Activated CD8-positive, alpha-beta T cell treated with anti-CD3 and anti-CD28 coated beads for 36 hours (primary cell): ENCODE results near the gene BICRA. TPM values are rescaled to one million over a fixed set of nuclear protein-coding genes. Genes with fewer than 3 reads are reported as not detected.

Experiments
- ATAC-seq: fragments of 200-7000 bp; cut with Tn5 transposase; one replicate; pipeline ENCODE4 v1.10.0; 2021; ENCODE audit warnings: mild to moderate bottlenecking, moderate library complexity
- CTCF ChIA-PET: fragments of 350-600 bp; sonication (Branson Sonifier 250); formaldehyde crosslinking; loops from one replicate; lab custom pipeline; 2021; ENCODE audit warnings: antibody characterized with exemption; lab: Charles Lee
- POLR2A ChIA-PET: fragments of 350-600 bp; sonication (Branson Sonifier 250); formaldehyde crosslinking; loops from one replicate; lab custom pipeline; 2021; ENCODE audit warnings: antibody characterized with exemption; lab: Charles Lee
- DNase-seq: peaks from one replicate; pipeline ENCODE4 v3.0.0-alpha.2; 2020
- H3K27ac Mint-ChIP-seq: one replicate; pipeline ENCODE4 v1.8.0; 2021; ENCODE audit warnings: mild to moderate bottlenecking, mixed read lengths
- H3K27me3 Mint-ChIP-seq: one replicate; pipeline ENCODE4 v1.8.0; 2021; ENCODE audit warnings: mixed read lengths
- H3K36me3 Mint-ChIP-seq: one replicate; pipeline ENCODE4 v1.8.0; 2021; ENCODE audit warnings: low read depth, mixed read lengths
- H3K4me1 Mint-ChIP-seq: one replicate; pipeline ENCODE4 v1.8.0; 2021; ENCODE audit warnings: low read depth, mixed read lengths
- H3K4me3 Mint-ChIP-seq: one replicate; pipeline ENCODE4 v1.8.0; 2021; ENCODE audit warnings: mild to moderate bottlenecking, moderate library complexity, mixed read lengths
- H3K9me3 Mint-ChIP-seq: one replicate; pipeline ENCODE4 v1.8.0; 2021; ENCODE audit warnings: mixed read lengths
- CTCF ChIP-seq: fragments of 200-600 bp; IDR thresholded peaks from one replicate; pipeline ENCODE4 v1.8.0; 2022; ENCODE audit warnings: antibody characterized with exemption, mild to moderate bottlenecking
- intact Hi-C: fragments of 100-400 bp; cut with micrococcal nuclease; formaldehyde crosslinking; loops from one replicate; pipeline ENCODE4 v1.10.0; 2022
- total RNA-seq, 2 experiments: library from RNA; stranded (reverse); gene quantifications; one replicate each; pipeline ENCODE4 v1.2.3, GENCODE V29; 2021

Gene BICRA
- total RNA-seq, 2 experiments from 2014 or later, result 8.7 to 8.8 TPM

GRCh38 chr19:47730521-47730889 is 121.6 kb downstream of the BICRA start:
- ATAC-seq, result no peak
- CTCF ChIA-PET, result interaction anchor here (2.6 kb wide), 1 partner anchor 18 kb away, joined by 11 read pairs; the partner anchor contains the start of gene EHD2
- intact Hi-C loops, result no loop called here

GRCh38 chr19:47730910-47731309 is 122.0 kb downstream of the BICRA start:
- Mint-ChIP-seq H3K27me3 (peaks cover 29% of the 10 kb centered on the region), H3K4me3 (no peak overlapping the region), H3K4me1 (peaks cover 20% of the 10 kb centered on the region), H3K27ac (no peak overlapping the region), H3K36me3 (no peaks in the 10 kb centered on the region), H3K9me3 (no peaks in the 10 kb centered on the region)
- POLR2A ChIA-PET, result no interaction called here
- no peak for TF ChIP-seq CTCF
- ATAC-seq (no peak), DNase-seq (no peak)
- intact Hi-C loops, result no loop called here
- CTCF ChIA-PET, result interaction anchor here (2.6 kb wide), 1 partner anchor 18 kb away, joined by 11 read pairs; the partner anchor contains the start of gene EHD2

More at GRCh38 chr19:47730521-47730889, 121.6 kb downstream of the BICRA start:
- H3K27ac Mint-ChIP-seq, result no peak overlapping the region
- H3K9me3 Mint-ChIP-seq, result no peaks in the 10 kb centered on the region
- no peak for DNase-seq
- H3K4me1 Mint-ChIP-seq, result peaks cover 20% of the 10 kb centered on the region
- peaks cover 29% of the 10 kb centered on the region for H3K27me3 Mint-ChIP-seq
- peak overlapping the region; percentile 67 for H3K4me3 Mint-ChIP-seq
- no peaks in the 10 kb centered on the region for H3K36me3 Mint-ChIP-seq
- POLR2A ChIA-PET, result no interaction called here
- no peak for TF ChIP-seq CTCF

GRCh38 chr19:47735131-47735530 is 126.2 kb downstream of the BICRA start:
- no peak for TF ChIP-seq CTCF
- no peak overlapping the region for H3K4me3 Mint-ChIP-seq
- CTCF ChIA-PET, result interaction anchor here (0.7 to 13.9 kb wide), 4 partner anchors 22 to 1657 kb away, joined by 3 to 168 read pairs (median 3); partner anchors contain the start of gene EHD2
- H3K4me1 Mint-ChIP-seq, result peaks cover 5% of the 10 kb centered on the region
- H3K27me3 Mint-ChIP-seq, result peaks cover 14% of the 10 kb centered on the region
- no peaks in the 10 kb centered on the region for H3K36me3 Mint-ChIP-seq
- ATAC-seq (no peak), DNase-seq (no peak)
- no peak overlapping the region for H3K27ac Mint-ChIP-seq
- intact Hi-C loops, result no loop called here
- POLR2A ChIA-PET, result interaction anchor here (0.9 kb wide), 1 partner anchor 22 kb away, joined by 4 read pairs; no protein-coding TSS in a partner anchor
- H3K9me3 Mint-ChIP-seq, result no peaks in the 10 kb centered on the region

GRCh38 chr19:47740866-47741519 is 132.1 kb downstream of the BICRA start:
- DNase-seq, result no peak
- ATAC-seq, result no peak
- Mint-ChIP-seq H3K4me1 (peaks cover 24% of the 10 kb centered on the region), H3K9me3 (no peaks in the 10 kb centered on the region), H3K27ac (no peak overlapping the region), H3K4me3 (no peak overlapping the region), H3K36me3 (peaks cover 2% of the 10 kb centered on the region), H3K27me3 (no peaks in the 10 kb centered on the region)
- ChIA-PET CTCF (interaction anchor here (1.7 to 13.9 kb wide), 3 partner anchors 28 to 42 kb away, joined by 8 to 168 read pairs (median 11); partner anchors contain the start of gene EHD2), POLR2A (interaction anchor here (0.6 to 1.0 kb wide), 3 partner anchors 11 to 308 kb away, joined by 3 to 4 read pairs (median 3); no protein-coding TSS in a partner anchor)
- intact Hi-C loops, result no loop called here
- TF ChIP-seq CTCF, result no peak
